H9 (cell line): ENCODE results near the gene PIGL. TPM values are rescaled to one million over a fixed set of nuclear protein-coding genes. Genes with fewer than 3 reads are reported as not detected.

Source experiments
- DNase-seq: peaks from one replicate; pipeline ENCODE4 v3.0.0-alpha.2; 2017
- H2AFZ ChIP-seq: one replicate; pipeline ENCODE4 v1.6.1; 2013; ENCODE audit warnings: mild to moderate bottlenecking, low read length, control low read depth, moderate library complexity
- H2AK5ac ChIP-seq: 2 replicates; pipeline ENCODE4 v1.6.1; 2013; ENCODE audit warnings: low read length, control low read depth, mixed read lengths; ENCODE audit not compliant: insufficient read length
- H2BK120ac ChIP-seq: one replicate; pipeline ENCODE4 v1.6.1; 2013; ENCODE audit warnings: low read depth, mild to moderate bottlenecking, low read length, control low read depth, inconsistent platforms; ENCODE audit not compliant: poor library complexity, severe bottlenecking
- H2BK12ac ChIP-seq: 2 replicates; pipeline ENCODE4 v1.6.1; 2013; ENCODE audit warnings: low read length, control low read depth, mixed read lengths, low read depth; ENCODE audit not compliant: insufficient read length
- H2BK15ac ChIP-seq: 2 replicates; pipeline ENCODE4 v1.6.1; 2013; ENCODE audit warnings: low read depth, low read length, control low read depth
- H2BK20ac ChIP-seq: one replicate; pipeline ENCODE4 v1.6.1; 2013; ENCODE audit warnings: low read depth, mild to moderate bottlenecking, low read length, control low read depth, inconsistent platforms; ENCODE audit not compliant: poor library complexity, severe bottlenecking
- H2BK5ac ChIP-seq: 2 replicates; pipeline ENCODE4 v1.6.1; 2013; ENCODE audit warnings: low read length, control low read depth, mixed read lengths; ENCODE audit not compliant: insufficient read length
- H3K14ac ChIP-seq: 2 replicates; pipeline ENCODE4 v1.6.1; 2013; ENCODE audit warnings: low read length, control low read depth; ENCODE audit not compliant: insufficient read depth
- H3K18ac ChIP-seq: 2 replicates; pipeline ENCODE4 v1.6.1; 2013; ENCODE audit warnings: low read depth, mild to moderate bottlenecking, mixed read lengths, low read length, control low read depth; ENCODE audit not compliant: insufficient read length
- H3K23ac ChIP-seq: 2 replicates; pipeline ENCODE4 v1.6.1; 2013; ENCODE audit warnings: low read length, control low read depth, mixed read lengths, low read depth; ENCODE audit not compliant: insufficient read length
- H3K23me2 ChIP-seq: 2 replicates; pipeline ENCODE4 v1.6.1; 2013; ENCODE audit warnings: low read depth, mild to moderate bottlenecking, mixed read lengths, low read length, control low read depth; ENCODE audit not compliant: insufficient read length, poor library complexity, severe bottlenecking
- H3K27ac ChIP-seq: 2 replicates; pipeline ENCODE4 v1.5.1; 2013; ENCODE audit warnings: low read length, control low read depth, mixed read lengths, low read depth; ENCODE audit not compliant: insufficient read length
- H3K27me3 ChIP-seq: 2 replicates; pipeline ENCODE4 v1.6.1; 2013; ENCODE audit warnings: low read length, control low read depth, inconsistent platforms; ENCODE audit not compliant: insufficient read depth
- H3K4ac ChIP-seq: 2 replicates; pipeline ENCODE4 v1.6.1; 2013; ENCODE audit warnings: low read depth, mild to moderate bottlenecking, control low read depth, inconsistent platforms, low read length, moderate library complexity
- H3K4me1 ChIP-seq: 2 replicates; pipeline ENCODE4 v1.6.1; 2013; ENCODE audit warnings: low read length, control low read depth, inconsistent platforms; ENCODE audit not compliant: insufficient read depth
- H3K4me2 ChIP-seq: 2 replicates; pipeline ENCODE4 v1.6.1; 2013; ENCODE audit warnings: low read length, control low read depth, mixed read lengths; ENCODE audit not compliant: insufficient read length, insufficient read depth
- H3K56ac ChIP-seq: 2 replicates; pipeline ENCODE4 v1.6.1; 2013; ENCODE audit warnings: low read depth, mild to moderate bottlenecking, mixed read lengths, low read length, control low read depth; ENCODE audit not compliant: insufficient read length
- H3K79me1 ChIP-seq: 2 replicates; pipeline ENCODE4 v1.6.1; 2013; ENCODE audit warnings: low read depth, mild to moderate bottlenecking, moderate library complexity, low read length, control low read depth, inconsistent platforms; ENCODE audit not compliant: insufficient read depth, poor library complexity, severe bottlenecking
- H3K79me2 ChIP-seq: 2 replicates; pipeline ENCODE4 v1.6.1; 2013; ENCODE audit warnings: low read length, control low read depth, inconsistent platforms; ENCODE audit not compliant: insufficient read depth
- H3K9ac ChIP-seq: 2 replicates; pipeline ENCODE4 v1.6.1; 2013; ENCODE audit warnings: low read length, control low read depth, mixed read lengths; ENCODE audit not compliant: insufficient read length; ENCODE audit errors: extremely low read depth
- H3K9me3 ChIP-seq: one replicate; pipeline ENCODE4 v1.6.1; 2013; ENCODE audit warnings: low read depth, low read length, inconsistent platforms; ENCODE audit not compliant: control insufficient read depth
- H3T11ph ChIP-seq: one replicate; pipeline ENCODE4 v1.6.1; 2013; ENCODE audit warnings: mild to moderate bottlenecking, low read length, control low read depth, inconsistent platforms
- H4K20me1 ChIP-seq: one replicate; pipeline ENCODE4 v1.6.1; 2013; ENCODE audit not compliant: control insufficient read depth, insufficient read length, insufficient read depth
- H4K5ac ChIP-seq: 2 replicates; pipeline ENCODE4 v1.6.1; 2013; ENCODE audit warnings: low read depth, mild to moderate bottlenecking, mixed read lengths, low read length, control low read depth; ENCODE audit not compliant: insufficient read length
- H4K8ac ChIP-seq: replicated peaks from 2 replicates; pipeline ENCODE4 v1.6.1; 2013; ENCODE audit warnings: low read length, control low read depth, mixed read lengths, low read depth; ENCODE audit not compliant: insufficient read length
- H4K91ac ChIP-seq: 2 replicates; pipeline ENCODE4 v1.6.1; 2013; ENCODE audit warnings: low read depth, mild to moderate bottlenecking, moderate library complexity, mixed read lengths, low read length, control low read depth; ENCODE audit not compliant: insufficient read length
- H3K27ac Mint-ChIP-seq, 3 experiments: 2 replicates in 2 of 3; 3 replicates in 1 of 3; pipeline ENCODE4 v1.8.0; 2020 to 2021; ENCODE audit warnings: mixed read lengths in 3 of 3, mild to moderate bottlenecking in 1 of 3, moderate library complexity in 1 of 3
- H3K27me3 Mint-ChIP-seq: 2 replicates; pipeline ENCODE4 v1.8.0; 2021; ENCODE audit warnings: low read depth, mild to moderate bottlenecking, moderate library complexity, mixed read lengths
- H3K36me3 Mint-ChIP-seq, 3 experiments: 2 replicates in 2 of 3; 3 replicates in 1 of 3; pipeline ENCODE4 v1.8.0; 2020 to 2021; ENCODE audit warnings: low read depth in 3 of 3, mixed read lengths in 3 of 3; ENCODE audit not compliant: insufficient read depth in 1 of 3
- H3K4me1 Mint-ChIP-seq, 2 experiments: 2 replicates each; pipeline ENCODE4 v1.8.0; 2020; ENCODE audit warnings: mixed read lengths in 2 of 2
- H3K4me3 Mint-ChIP-seq, 2 experiments: 2 replicates in 1 of 2; 3 replicates in 1 of 2; pipeline ENCODE4 v1.8.0; 2020 to 2021; ENCODE audit warnings: mild to moderate bottlenecking in 2 of 2, mixed read lengths in 2 of 2, moderate library complexity in 1 of 2
- H3K9me3 Mint-ChIP-seq, 2 experiments: 2 replicates in 1 of 2; 3 replicates in 1 of 2; pipeline ENCODE4 v1.8.0; 2020; ENCODE audit warnings: mild to moderate bottlenecking in 2 of 2, mixed read lengths in 2 of 2, moderate library complexity in 1 of 2
- CTCF ChIP-seq: fragments of 200-600 bp; sonication (generic); conservative IDR thresholded peaks from 3 replicates; pipeline ENCODE4 v1.8.0; 2021; ENCODE audit warnings: antibody characterized with exemption, mild to moderate bottlenecking
- WGBS: extraction: QIAGEN DNeasy Blood & Tissue Kit; methylation state at CpG from one replicate; pipeline ENCODE4 v1.1.7; 2013; ENCODE audit warnings: missing lambda C conversion rate, low lambda C conversion rate, mixed read lengths; ENCODE audit not compliant: insufficient read length; ENCODE audit errors: extremely low coverage; 5-methylcytosine and 5-hydroxymethylcytosine counted together
- total RNA-seq: library from RNA; stranded (reverse); gene quantifications from 2 replicates; pipeline ENCODE4 v1.2.1, GENCODE V29; 2021

The PIGL gene
- total RNA-seq, 1 experiment from 2014 or later = 21.6 TPM

- H2BK120ac ChIP-seq = peak overlapping the region; percentile 53
- H3K4me1 Mint-ChIP-seq = peaks cover 18 to 23% of the 10 kb centered on the region in 2 experiments
- H2BK20ac ChIP-seq = no peak overlapping the region
- no peaks in the 10 kb centered on the region for H3K4me1 ChIP-seq
- H2AK5ac ChIP-seq = no peak overlapping the region
- peak overlapping the region; percentile 85 for H3K14ac ChIP-seq
- H3K79me2 ChIP-seq = peaks cover 33% of the 10 kb centered on the region; the same call in 1 of the 2 replicates
- H3K36me3 Mint-ChIP-seq = peaks cover 0 to 4% (median 0%) of the 10 kb centered on the region in 3 experiments; a peak in 2 of 7 replicates
- H3K27ac Mint-ChIP-seq = peak overlapping the region in 2 of 3 experiments; percentile 66 to 83; a peak in 5 of 7 replicates
- H3K4ac ChIP-seq = peak overlapping the region; percentile 49; the same call in 1 of the 2 replicates
- H3K79me1 ChIP-seq = no peaks in the 10 kb centered on the region
- peak overlapping the region; percentile 76 for H4K91ac ChIP-seq
- peak overlapping the region; percentile 91 for H3K9ac ChIP-seq
- no peak for TF ChIP-seq CTCF
- H3K23me2 ChIP-seq = peaks cover 6% of the 10 kb centered on the region
- H3K23ac ChIP-seq = no peak overlapping the region
- no peaks in the 10 kb centered on the region for H3K27me3 Mint-ChIP-seq
- H2AFZ ChIP-seq = no peak overlapping the region
- H3K4me2 ChIP-seq = peak overlapping the region; percentile 88
- H3K9me3 Mint-ChIP-seq = no peaks in the 10 kb centered on the region
- no peak overlapping the region for H3T11ph ChIP-seq
- no peak overlapping the region for H4K8ac ChIP-seq
- H3K18ac ChIP-seq = peak overlapping the region; percentile 81
- no peak overlapping the region for H2BK12ac ChIP-seq
- no peak overlapping the region for H3K56ac ChIP-seq
- H2BK5ac ChIP-seq = no peak overlapping the region
- H3K4me3 Mint-ChIP-seq = peak overlapping the region; percentile 86 to 94
- H3K27ac ChIP-seq = no peak overlapping the region
- peak; percentile 61 for DNase-seq
- H3K9me3 ChIP-seq = no peaks in the 10 kb centered on the region
- no peaks in the 10 kb centered on the region for H4K20me1 ChIP-seq
- no peak overlapping the region for H4K5ac ChIP-seq
- no peak overlapping the region for H2BK15ac ChIP-seq
- no peaks in the 10 kb centered on the region for H3K27me3 ChIP-seq
- WGBS = no CpG with 5 or more reads among the region's 27 CpGs
Observed at GRCh38 chr17:16215002-16215272, 2.1 kb upstream of the PIGL start.
